Gastroesophageal sphincter (tissue), 4 donors: ENCODE measurements around the gene C10orf71. TPM values are rescaled to one million over a fixed set of nuclear protein-coding genes. Genes with fewer than 3 reads are reported as not detected.

Source experiments
- ATAC-seq: fragments of 150-250 bp; one replicate; pipeline ENCODE4 v1.9.1; 2016; ENCODE audit warnings: mild to moderate bottlenecking, moderate library complexity
- H3K27ac ChIP-seq, 4 donors: fragments of 200-600 bp; sonication (generic) in 3 of 4; 1 replicate in 3 of 4; 2 replicates in 1 of 4; pipeline ENCODE4 v1.5.1; 2016 to 2019
- H3K27me3 ChIP-seq: fragments of 200-600 bp; sonication (generic); one replicate; pipeline ENCODE4 v1.5.1; 2019
- H3K36me3 ChIP-seq, 2 donors: fragments of 200-600 bp; sonication (generic); one replicate each; pipeline ENCODE4 v1.5.1; 2019; ENCODE audit warnings: control low read depth in 1 of 2
- H3K4me1 ChIP-seq, 3 donors: fragments of 200-600 bp; sonication (generic); 1 replicate in 2 of 3; 2 replicates in 1 of 3; pipeline ENCODE4 v1.5.1; 2016 to 2019; ENCODE audit warnings: control low read depth in 2 of 3
- H3K4me3 ChIP-seq, 2 donors: fragments of 200-600 bp; sonication (generic); one replicate each; pipeline ENCODE4 v1.5.1; 2019; ENCODE audit warnings: mild to moderate bottlenecking in 1 of 2, moderate library complexity in 1 of 2
- H3K9me3 ChIP-seq, 3 donors: fragments of 200-600 bp; sonication (generic); one replicate each; pipeline ENCODE4 v1.5.1; 2017 to 2019; ENCODE audit warnings: control low read depth in 2 of 3
- EP300 ChIP-seq: sonication (generic); formaldehyde crosslinking; IDR thresholded peaks from one replicate; pipeline ENCODE4 v1.6.1; 2017; ENCODE audit warnings: antibody characterized with exemption, mild to moderate bottlenecking
- POLR2A ChIP-seq, 2 donors: fragments of 450-650 bp; IDR thresholded peaks; one replicate each; pipeline ENCODE4 v1.6.1; 2017; ENCODE audit warnings: antibody characterized with exemption in 2 of 2, mild to moderate bottlenecking in 2 of 2, moderate library complexity in 1 of 2
- POLR2AphosphoS5 ChIP-seq: sonication (generic); formaldehyde crosslinking; IDR thresholded peaks from one replicate; pipeline ENCODE4 v1.6.1; 2017; ENCODE audit warnings: antibody characterized with exemption
- WGBS, 2 donors: methylation state at CpG; one replicate each; pipeline ENCODE4 v1.1.5; 2018; ENCODE audit warnings: low coverage in 1 of 2; 5-methylcytosine and 5-hydroxymethylcytosine counted together
- total RNA-seq, 4 donors: library from RNA; depleted of rRNA; stranded (reverse); fragments of >200 nt; gene quantifications; one replicate each; pipeline ENCODE4 v1.1.0, GENCODE V29; 2016
- TF ChIP-seq, protein P1 (sequence below), 4 experiments: fragments of 200-600 bp in 2 of 4; fragments of 450-650 bp in 2 of 4; sonication (generic) in 1 of 4; IDR thresholded peaks; one replicate each; pipeline ENCODE4 v1.5.1; 2017 to 2019; ENCODE audit warnings: antibody characterized with exemption in 4 of 4, mild to moderate bottlenecking in 2 of 4, moderate library complexity in 2 of 4

C10orf71 gene
- total RNA-seq, 4 donors from 2014 or later = 0.08 to 0.27 TPM; not detected in 2

DNA sequence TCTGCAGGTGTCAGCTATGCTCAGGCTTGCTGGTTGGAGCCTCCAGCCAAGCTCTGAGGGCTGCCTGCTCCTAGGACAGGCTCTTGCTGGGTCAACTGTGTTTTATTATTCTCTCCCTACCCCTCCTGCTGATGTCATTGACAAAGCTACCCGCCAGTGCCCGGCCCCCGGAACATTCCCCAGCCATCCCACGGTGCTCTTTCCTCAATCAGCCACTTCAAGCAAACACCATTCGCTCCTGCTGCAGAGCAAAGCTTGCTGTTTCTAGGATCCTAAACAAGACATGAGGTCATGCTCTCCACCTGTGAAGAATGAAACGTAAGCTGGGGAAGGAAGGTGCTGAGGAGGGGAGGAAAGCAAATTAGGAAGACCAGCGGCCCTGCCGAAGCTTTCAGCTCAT is 2.1 kb upstream of the C10orf71 start:
- 69 to 71% methylated on average over 5 to 6 of the region's 8 CpGs for WGBS, 2 donors
- TF ChIP-seq POLR2A (IDR thresholded peaks at IDR 0.05) (no peak), EP300 (no peak), POLR2AphosphoS5 (no peak)
- TF ChIP-seq, protein P1, sequence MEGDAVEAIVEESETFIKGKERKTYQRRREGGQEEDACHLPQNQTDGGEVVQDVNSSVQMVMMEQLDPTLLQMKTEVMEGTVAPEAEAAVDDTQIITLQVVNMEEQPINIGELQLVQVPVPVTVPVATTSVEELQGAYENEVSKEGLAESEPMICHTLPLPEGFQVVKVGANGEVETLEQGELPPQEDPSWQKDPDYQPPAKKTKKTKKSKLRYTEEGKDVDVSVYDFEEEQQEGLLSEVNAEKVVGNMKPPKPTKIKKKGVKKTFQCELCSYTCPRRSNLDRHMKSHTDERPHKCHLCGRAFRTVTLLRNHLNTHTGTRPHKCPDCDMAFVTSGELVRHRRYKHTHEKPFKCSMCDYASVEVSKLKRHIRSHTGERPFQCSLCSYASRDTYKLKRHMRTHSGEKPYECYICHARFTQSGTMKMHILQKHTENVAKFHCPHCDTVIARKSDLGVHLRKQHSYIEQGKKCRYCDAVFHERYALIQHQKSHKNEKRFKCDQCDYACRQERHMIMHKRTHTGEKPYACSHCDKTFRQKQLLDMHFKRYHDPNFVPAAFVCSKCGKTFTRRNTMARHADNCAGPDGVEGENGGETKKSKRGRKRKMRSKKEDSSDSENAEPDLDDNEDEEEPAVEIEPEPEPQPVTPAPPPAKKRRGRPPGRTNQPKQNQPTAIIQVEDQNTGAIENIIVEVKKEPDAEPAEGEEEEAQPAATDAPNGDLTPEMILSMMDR (IDR thresholded peaks at IDR 0.05) = no peak
- H3K36me3 ChIP-seq = no peaks in the 10 kb centered on the region
- no peak overlapping the region for H3K4me3 ChIP-seq
- H3K27me3 ChIP-seq = peaks cover 25% of the 10 kb centered on the region
- peaks cover 0 to 22% (median 7%) of the 10 kb centered on the region in 3 donors for H3K4me1 ChIP-seq
- no peak overlapping the region for H3K27ac ChIP-seq
- no peak for ATAC-seq
- no peaks in the 10 kb centered on the region for H3K9me3 ChIP-seq

DNA sequence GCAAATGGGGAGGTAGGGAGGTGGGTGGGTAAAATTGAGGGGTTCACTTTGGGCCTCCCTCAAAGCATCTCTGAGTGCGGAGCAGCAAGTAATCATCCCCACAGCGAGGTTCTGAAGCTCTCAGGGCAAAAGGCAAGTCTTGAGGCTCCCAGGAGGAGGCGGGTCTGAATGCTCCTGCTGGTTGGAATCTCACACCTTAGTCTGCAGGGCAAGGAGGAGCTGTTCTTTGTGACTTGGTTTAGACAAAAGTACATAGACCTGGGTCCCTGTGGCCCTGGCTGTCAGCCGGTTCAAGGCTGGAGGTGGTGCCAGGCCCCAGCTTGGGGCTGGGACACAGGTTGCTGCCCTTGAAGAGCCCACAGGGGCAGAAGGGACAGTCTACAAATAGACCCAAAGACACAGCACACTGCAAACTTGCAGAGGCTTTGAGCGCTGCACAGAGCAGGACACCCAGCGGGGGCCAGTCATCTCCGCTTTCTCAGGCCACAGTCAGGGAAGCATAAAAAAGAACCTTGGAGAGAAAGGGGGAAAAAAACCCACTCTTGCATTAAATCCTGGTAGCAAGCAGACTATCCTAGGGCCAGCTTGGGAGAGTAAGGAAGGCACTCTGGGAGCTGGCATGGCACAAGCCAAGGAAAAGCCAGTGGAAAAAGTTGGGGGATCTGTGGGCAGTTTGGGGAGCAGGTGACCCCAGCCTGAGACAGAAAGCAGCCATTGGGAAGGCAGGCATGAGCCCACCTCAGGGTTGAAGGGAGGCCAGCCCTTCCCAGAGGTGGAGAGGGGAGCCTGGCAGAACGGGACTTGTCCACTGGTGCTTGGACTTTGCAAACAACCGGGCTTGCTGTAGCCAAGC is 926 bp upstream of the C10orf71 start:
- H3K27me3 ChIP-seq = peaks cover 18% of the 10 kb centered on the region
- no peak overlapping the region for H3K4me3 ChIP-seq
- H3K27ac ChIP-seq = no peak overlapping the region
- ATAC-seq = peak; percentile 5
- TF ChIP-seq, protein P1 (IDR thresholded peaks at IDR 0.05) = no peak
- TF ChIP-seq POLR2A (IDR thresholded peaks at IDR 0.05) (no peak), POLR2AphosphoS5 (no peak), EP300 (no peak)
- no peaks in the 10 kb centered on the region for H3K9me3 ChIP-seq
- no peaks in the 10 kb centered on the region for H3K36me3 ChIP-seq
- peaks cover 0 to 22% (median 7%) of the 10 kb centered on the region in 3 donors for H3K4me1 ChIP-seq
- WGBS, 2 donors = 60 to 88% methylated on average over 1 to 7 of the region's 9 CpGs

DNA sequence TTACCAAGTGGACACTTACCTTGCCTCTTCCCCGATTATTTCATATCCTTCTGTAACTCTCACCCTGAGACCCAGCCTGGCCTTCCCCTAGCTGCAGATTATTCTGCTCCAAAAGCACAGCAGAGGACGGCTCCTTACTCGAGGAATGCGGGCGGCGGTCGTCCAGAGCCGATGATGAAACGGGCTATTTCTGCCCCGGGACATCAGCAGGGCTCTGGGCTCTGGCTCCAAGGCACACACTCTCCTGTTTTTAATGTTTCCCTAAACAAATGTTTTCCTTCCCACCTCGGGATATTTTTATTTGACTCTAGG is 343 bp upstream of the C10orf71 start:
- no peaks in the 10 kb centered on the region for H3K36me3 ChIP-seq
- no peak for TF ChIP-seq EP300
- TF ChIP-seq, protein P1 (IDR thresholded peaks at IDR 0.05) = no peak
- ATAC-seq = peak; percentile 55
- peak overlapping the region in 2 of 4 donors; percentile 1 to 18 for H3K27ac ChIP-seq
- H3K4me1 ChIP-seq = peaks cover 0 to 22% (median 7%) of the 10 kb centered on the region in 3 donors
- peaks cover 13% of the 10 kb centered on the region for H3K27me3 ChIP-seq
- no peaks in the 10 kb centered on the region for H3K9me3 ChIP-seq
- 16 to 17% methylated on average over 11 of the region's 11 CpGs for WGBS, 2 donors
- no peak overlapping the region for H3K4me3 ChIP-seq

DNA sequence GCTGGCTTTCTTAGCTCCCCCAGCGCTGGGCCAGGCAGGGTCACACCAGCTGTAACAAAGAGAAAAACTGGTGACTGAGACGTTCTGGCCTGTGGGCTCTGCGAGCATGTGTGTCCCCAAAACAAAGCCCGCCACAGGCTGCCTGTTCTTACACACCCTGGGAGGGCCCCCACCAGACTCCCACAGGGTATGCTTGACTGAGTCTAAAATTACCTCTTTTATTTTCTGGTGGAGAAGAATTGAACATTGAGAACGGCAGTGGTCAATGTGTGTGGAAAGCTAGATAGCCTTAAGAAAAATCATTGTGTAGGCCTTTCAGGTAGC is 808 bp downstream of the C10orf71 start:
- TF ChIP-seq POLR2A (IDR thresholded peaks at IDR 0.05) (no peak), EP300 (no peak), POLR2AphosphoS5 (no peak)
- TF ChIP-seq, protein P1 (IDR thresholded peaks at IDR 0.05) = no peak
- H3K27me3 ChIP-seq = peaks cover 20% of the 10 kb centered on the region
- ATAC-seq = no peak
- 67 to 97% methylated on average over 1 to 3 of the region's 5 CpGs for WGBS, 2 donors
- peaks cover 0 to 22% (median 7%) of the 10 kb centered on the region in 3 donors for H3K4me1 ChIP-seq
- no peaks in the 10 kb centered on the region for H3K9me3 ChIP-seq
- H3K36me3 ChIP-seq = no peaks in the 10 kb centered on the region
- no peak overlapping the region for H3K27ac ChIP-seq
- no peak overlapping the region for H3K4me3 ChIP-seq
